WTC11 (cell line): ENCODE results near the gene LETM1. TPM values are rescaled to one million over a fixed set of nuclear protein-coding genes. Genes with fewer than 3 reads are reported as not detected.

Experiments
- ATAC-seq: fragments of 200-7000 bp; cut with Tn5 transposase; 2 replicates; pipeline ENCODE4 v1.10.0; 2021; ENCODE audit warnings: mild to moderate bottlenecking, moderate library complexity
- CTCF ChIA-PET: fragments of 300-600 bp; sonication (Branson Sonifier 250); formaldehyde crosslinking; loops from one replicate; lab custom pipeline; 2021; ENCODE audit warnings: antibody characterized with exemption; lab: Charles Lee
- POLR2A ChIA-PET: fragments of 350-600 bp; sonication (Branson Sonifier 250); formaldehyde crosslinking; loops from one replicate; lab custom pipeline; 2021; ENCODE audit warnings: antibody characterized with exemption; lab: Charles Lee
- DNase-seq: peaks from one replicate; pipeline ENCODE4 v3.0.0; 2021; ENCODE audit warnings: low spot score
- H3K27ac Mint-ChIP-seq: 2 replicates; pipeline ENCODE4 v1.8.0; 2021; ENCODE audit warnings: mixed read lengths
- H3K27me3 Mint-ChIP-seq: 2 replicates; pipeline ENCODE4 v1.8.0; 2021; ENCODE audit warnings: low read depth, mild to moderate bottlenecking, moderate library complexity, mixed read lengths
- H3K36me3 Mint-ChIP-seq: 2 replicates; pipeline ENCODE4 v1.8.0; 2021; ENCODE audit warnings: mixed read lengths
- H3K4me1 Mint-ChIP-seq: 2 replicates; pipeline ENCODE4 v1.8.0; 2022; ENCODE audit warnings: mixed read lengths
- H3K4me3 Mint-ChIP-seq: 2 replicates; pipeline ENCODE4 v1.8.0; 2021; ENCODE audit warnings: mild to moderate bottlenecking, moderate library complexity, mixed read lengths
- H3K9me3 Mint-ChIP-seq: 2 replicates; pipeline ENCODE4 v1.8.0; 2021; ENCODE audit warnings: mixed read lengths
- CBFB ChIP-seq: sonication (generic); formaldehyde crosslinking; IDR thresholded peaks from 2 replicates; pipeline ENCODE4 v1.8.1; 2022; ENCODE audit warnings: mild to moderate bottlenecking, low read depth, missing genetic modification reagents
- CREB1 ChIP-seq: sonication (generic); formaldehyde crosslinking; IDR thresholded peaks from 2 replicates; pipeline ENCODE4 v1.8.0; 2023; ENCODE audit warnings: mild to moderate bottlenecking, missing genetic modification reagents
- ELF4 ChIP-seq: sonication (generic); formaldehyde crosslinking; IDR thresholded peaks from 2 replicates; pipeline ENCODE4 v1.8.1; 2022; ENCODE audit warnings: low read depth, mild to moderate bottlenecking, moderate library complexity, missing genetic modification reagents
- EMX1 ChIP-seq: fragments of 250-450 bp; sonication (Bioruptor Pico); IDR thresholded peaks from 2 replicates; pipeline ENCODE4 v1.8.0; 2021; ENCODE audit warnings: mild to moderate bottlenecking
- FOXP1 ChIP-seq: sonication (generic); formaldehyde crosslinking; IDR thresholded peaks from 2 replicates; pipeline ENCODE4 v1.8.0; 2022; ENCODE audit warnings: missing genetic modification reagents, mild to moderate bottlenecking, moderate library complexity, borderline replicate concordance
- GABPB1 ChIP-seq: sonication (generic); formaldehyde crosslinking; IDR thresholded peaks from 2 replicates; pipeline ENCODE4 v1.8.1; 2023; ENCODE audit warnings: mild to moderate bottlenecking, missing genetic modification reagents
- GRHL2 ChIP-seq: fragments of 250-450 bp; sonication (Bioruptor Pico); IDR thresholded peaks from 2 replicates; pipeline ENCODE4 v1.8.0; 2022; ENCODE audit warnings: mild to moderate bottlenecking, moderate library complexity; ENCODE audit not compliant: insufficient replicate concordance, severe bottlenecking
- JUN ChIP-seq: sonication (generic); formaldehyde crosslinking; IDR thresholded peaks from 2 replicates; pipeline ENCODE4 v1.8.0; 2023; ENCODE audit warnings: mild to moderate bottlenecking, missing genetic modification reagents
- MXD4 ChIP-seq: fragments of 250-450 bp; sonication (Bioruptor Pico); IDR thresholded peaks from 2 replicates; pipeline ENCODE4 v1.8.0; 2021; ENCODE audit warnings: mild to moderate bottlenecking, moderate library complexity, borderline replicate concordance
- NR2C2 ChIP-seq: sonication (generic); formaldehyde crosslinking; IDR thresholded peaks from 2 replicates; pipeline ENCODE4 v1.8.0; 2022; ENCODE audit warnings: mild to moderate bottlenecking, missing genetic modification reagents
- PRRX2 ChIP-seq: fragments of 250-450 bp; sonication (Bioruptor Pico); IDR thresholded peaks from 2 replicates; pipeline ENCODE4 v1.8.0; 2021; ENCODE audit warnings: mild to moderate bottlenecking
- SMAD3 ChIP-seq: sonication (generic); formaldehyde crosslinking; IDR thresholded peaks from 2 replicates; pipeline ENCODE4 v1.8.0; 2022; ENCODE audit warnings: missing genetic modification reagents, mild to moderate bottlenecking, borderline replicate concordance
- SMAD4 ChIP-seq: sonication (generic); formaldehyde crosslinking; IDR thresholded peaks from 2 replicates; pipeline ENCODE4 v1.8.0; 2022; ENCODE audit warnings: mild to moderate bottlenecking, missing genetic modification reagents
- ZNF121 ChIP-seq: sonication (generic); formaldehyde crosslinking; IDR thresholded peaks from 2 replicates; pipeline ENCODE4 v1.8.0; 2023; ENCODE audit warnings: missing genetic modification reagents
- ZNF396 ChIP-seq: fragments of 250-450 bp; sonication (Bioruptor Pico); IDR thresholded peaks from 2 replicates; pipeline ENCODE4 v1.8.0; 2021; ENCODE audit warnings: mild to moderate bottlenecking, moderate library complexity, borderline replicate concordance
- ZNF423 ChIP-seq: fragments of 250-450 bp; sonication (Bioruptor Pico); IDR thresholded peaks from 2 replicates; pipeline ENCODE4 v2.1.2; 2022; ENCODE audit warnings: mild to moderate bottlenecking, moderate library complexity
- total RNA-seq: library from RNA; stranded (reverse); gene quantifications from 3 replicates; pipeline ENCODE4 v1.2.3, GENCODE V29; 2021
- TF ChIP-seq, protein P1 (sequence below): sonication (generic); formaldehyde crosslinking; IDR thresholded peaks from 2 replicates; pipeline ENCODE4 v1.8.0; 2022; ENCODE audit warnings: mild to moderate bottlenecking, missing genetic modification reagents
- TF ChIP-seq, protein P2 (sequence below): sonication (generic); formaldehyde crosslinking; IDR thresholded peaks from 2 replicates; pipeline ENCODE4 v1.8.0; 2022; ENCODE audit warnings: mild to moderate bottlenecking, missing genetic modification reagents
- TF ChIP-seq, protein P3 (sequence below): sonication (generic); formaldehyde crosslinking; IDR thresholded peaks from 2 replicates; pipeline ENCODE4 v1.8.1; 2023; ENCODE audit warnings: mild to moderate bottlenecking, missing genetic modification reagents
- TF ChIP-seq, protein P4 (sequence below): fragments of 250-450 bp; sonication (Bioruptor Pico); IDR thresholded peaks from 2 replicates; pipeline ENCODE4 v1.9.0; 2021; ENCODE audit warnings: moderate library complexity, mild to moderate bottlenecking, inconsistent platforms, borderline replicate concordance
- TF ChIP-seq, protein P5 (sequence below): sonication (generic); formaldehyde crosslinking; IDR thresholded peaks from 2 replicates; pipeline ENCODE4 v1.8.1; 2022; ENCODE audit warnings: mild to moderate bottlenecking, moderate library complexity, missing genetic modification reagents
- TF ChIP-seq, protein P6 (sequence below): fragments of 200-600 bp; IDR thresholded peaks from 2 replicates; pipeline ENCODE4 v1.8.0; 2022; ENCODE audit warnings: antibody characterized with exemption
- TF ChIP-seq, protein P7 (sequence below): sonication (generic); formaldehyde crosslinking; IDR thresholded peaks from 2 replicates; pipeline ENCODE4 v1.8.1; 2022; ENCODE audit warnings: low read depth, missing genetic modification reagents, borderline replicate concordance
- TF ChIP-seq, protein P8 (sequence below): fragments of 250-450 bp; sonication (Bioruptor Pico); IDR thresholded peaks from 2 replicates; pipeline ENCODE4 v1.8.0; 2021; ENCODE audit warnings: mild to moderate bottlenecking

LETM1 gene
- total RNA-seq, 1 experiment from 2014 or later = 66.7 TPM

DNA sequence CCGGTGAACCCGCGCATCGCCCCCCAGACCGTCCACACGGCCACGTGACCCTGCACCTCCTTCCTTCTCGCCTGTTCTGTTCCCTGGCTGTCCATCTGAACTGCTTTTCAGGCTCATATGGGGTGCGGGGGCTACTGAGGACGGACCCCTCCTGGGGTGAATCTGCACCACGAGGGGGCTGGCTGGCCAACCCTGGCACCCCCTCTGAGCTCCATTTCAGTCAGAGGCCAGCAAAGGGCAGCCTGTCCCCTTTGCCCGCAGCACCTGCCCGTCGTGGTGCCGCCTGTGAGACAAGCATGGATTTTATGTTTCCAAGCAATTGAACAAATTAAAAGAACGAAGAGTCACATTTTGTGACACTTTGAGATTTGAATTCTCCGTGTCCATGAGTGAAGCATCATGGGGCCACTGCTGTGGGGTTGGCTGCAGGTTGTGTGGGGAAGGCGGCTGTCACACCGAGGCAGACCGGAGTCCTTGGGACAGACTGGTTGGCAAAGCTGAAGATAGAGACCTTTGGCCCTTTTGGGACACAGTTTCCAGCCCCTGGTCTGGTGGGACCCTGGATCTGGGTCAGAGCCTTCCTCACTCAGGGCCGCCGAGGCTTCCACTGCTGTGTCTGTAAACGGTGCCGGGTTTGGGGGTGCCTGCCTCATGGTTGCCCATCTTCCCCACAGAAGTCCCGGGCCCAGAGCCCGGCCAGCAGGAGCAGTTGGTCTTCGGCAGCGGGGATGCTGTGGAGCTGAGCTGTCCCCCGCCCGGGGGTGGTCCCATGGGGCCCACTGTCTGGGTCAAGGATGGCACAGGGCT, 57.2 kb downstream of the LETM1 start:
- TF ChIP-seq EMX1 (CRISPR knock-in tag) = no peak
- TF ChIP-seq CREB1 (CRISPR knock-in tag) = no peak
- TF ChIP-seq CBFB (CRISPR knock-in tag) = no peak
- TF ChIP-seq NR2C2 (CRISPR knock-in tag) = no peak
- TF ChIP-seq, protein P1, sequence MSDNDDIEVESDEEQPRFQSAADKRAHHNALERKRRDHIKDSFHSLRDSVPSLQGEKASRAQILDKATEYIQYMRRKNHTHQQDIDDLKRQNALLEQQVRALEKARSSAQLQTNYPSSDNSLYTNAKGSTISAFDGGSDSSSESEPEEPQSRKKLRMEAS (CRISPR knock-in tag) = no peak
- TF ChIP-seq ZNF121 (CRISPR knock-in tag) = no peak
- TF ChIP-seq, protein P2, sequence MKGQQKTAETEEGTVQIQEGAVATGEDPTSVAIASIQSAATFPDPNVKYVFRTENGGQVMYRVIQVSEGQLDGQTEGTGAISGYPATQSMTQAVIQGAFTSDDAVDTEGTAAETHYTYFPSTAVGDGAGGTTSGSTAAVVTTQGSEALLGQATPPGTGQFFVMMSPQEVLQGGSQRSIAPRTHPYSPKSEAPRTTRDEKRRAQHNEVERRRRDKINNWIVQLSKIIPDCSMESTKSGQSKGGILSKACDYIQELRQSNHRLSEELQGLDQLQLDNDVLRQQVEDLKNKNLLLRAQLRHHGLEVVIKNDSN (CRISPR knock-in tag) = no peak
- TF ChIP-seq, protein P3, sequence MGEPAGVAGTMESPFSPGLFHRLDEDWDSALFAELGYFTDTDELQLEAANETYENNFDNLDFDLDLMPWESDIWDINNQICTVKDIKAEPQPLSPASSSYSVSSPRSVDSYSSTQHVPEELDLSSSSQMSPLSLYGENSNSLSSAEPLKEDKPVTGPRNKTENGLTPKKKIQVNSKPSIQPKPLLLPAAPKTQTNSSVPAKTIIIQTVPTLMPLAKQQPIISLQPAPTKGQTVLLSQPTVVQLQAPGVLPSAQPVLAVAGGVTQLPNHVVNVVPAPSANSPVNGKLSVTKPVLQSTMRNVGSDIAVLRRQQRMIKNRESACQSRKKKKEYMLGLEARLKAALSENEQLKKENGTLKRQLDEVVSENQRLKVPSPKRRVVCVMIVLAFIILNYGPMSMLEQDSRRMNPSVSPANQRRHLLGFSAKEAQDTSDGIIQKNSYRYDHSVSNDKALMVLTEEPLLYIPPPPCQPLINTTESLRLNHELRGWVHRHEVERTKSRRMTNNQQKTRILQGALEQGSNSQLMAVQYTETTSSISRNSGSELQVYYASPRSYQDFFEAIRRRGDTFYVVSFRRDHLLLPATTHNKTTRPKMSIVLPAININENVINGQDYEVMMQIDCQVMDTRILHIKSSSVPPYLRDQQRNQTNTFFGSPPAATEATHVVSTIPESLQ (CRISPR knock-in tag) = no peak
- TF ChIP-seq ZNF396 = no peak
- TF ChIP-seq FOXP1 (CRISPR knock-in tag) = no peak
- TF ChIP-seq ELF4 = no peak
- TF ChIP-seq ZNF423 (CRISPR knock-in tag) = no peak
- TF ChIP-seq, protein P4, sequence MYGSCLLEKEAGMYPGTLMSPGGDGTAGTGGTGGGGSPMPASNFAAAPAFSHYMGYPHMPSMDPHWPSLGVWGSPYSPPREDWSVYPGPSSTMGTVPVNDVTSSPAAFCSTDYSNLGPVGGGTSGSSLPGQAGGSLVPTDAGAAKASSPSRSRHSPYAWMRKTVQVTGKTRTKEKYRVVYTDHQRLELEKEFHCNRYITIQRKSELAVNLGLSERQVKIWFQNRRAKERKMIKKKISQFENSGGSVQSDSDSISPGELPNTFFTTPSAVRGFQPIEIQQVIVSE (CRISPR knock-in tag) = no peak
- TF ChIP-seq, protein P5, sequence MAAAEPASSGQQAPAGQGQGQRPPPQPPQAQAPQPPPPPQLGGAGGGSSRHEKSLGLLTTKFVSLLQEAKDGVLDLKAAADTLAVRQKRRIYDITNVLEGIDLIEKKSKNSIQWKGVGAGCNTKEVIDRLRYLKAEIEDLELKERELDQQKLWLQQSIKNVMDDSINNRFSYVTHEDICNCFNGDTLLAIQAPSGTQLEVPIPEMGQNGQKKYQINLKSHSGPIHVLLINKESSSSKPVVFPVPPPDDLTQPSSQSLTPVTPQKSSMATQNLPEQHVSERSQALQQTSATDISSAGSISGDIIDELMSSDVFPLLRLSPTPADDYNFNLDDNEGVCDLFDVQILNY (CRISPR knock-in tag) = no peak
- no peak for TF ChIP-seq PRRX2 (CRISPR knock-in tag)
- TF ChIP-seq JUN (CRISPR knock-in tag) = no peak
- no peak for TF ChIP-seq MXD4
- no peak for TF ChIP-seq GABPB1 (CRISPR knock-in tag)
- TF ChIP-seq SMAD3 (CRISPR knock-in tag) = no peak
- H3K4me1 Mint-ChIP-seq = no peaks in the 10 kb centered on the region
- no peak for DNase-seq
- H3K36me3 Mint-ChIP-seq = no peaks in the 10 kb centered on the region
- no peak for ATAC-seq
- no peaks in the 10 kb centered on the region for H3K9me3 Mint-ChIP-seq
- no peak overlapping the region for H3K27ac Mint-ChIP-seq
- H3K4me3 Mint-ChIP-seq = no peak overlapping the region
- ChIA-PET CTCF (interaction anchor here (1.4 to 11.1 kb wide), 2 partner anchors 31 to 50 kb away, joined by 6 to 115 read pairs; no protein-coding TSS in a partner anchor), POLR2A (no interaction called here)
- peaks cover 22% of the 10 kb centered on the region for H3K27me3 Mint-ChIP-seq

DNA sequence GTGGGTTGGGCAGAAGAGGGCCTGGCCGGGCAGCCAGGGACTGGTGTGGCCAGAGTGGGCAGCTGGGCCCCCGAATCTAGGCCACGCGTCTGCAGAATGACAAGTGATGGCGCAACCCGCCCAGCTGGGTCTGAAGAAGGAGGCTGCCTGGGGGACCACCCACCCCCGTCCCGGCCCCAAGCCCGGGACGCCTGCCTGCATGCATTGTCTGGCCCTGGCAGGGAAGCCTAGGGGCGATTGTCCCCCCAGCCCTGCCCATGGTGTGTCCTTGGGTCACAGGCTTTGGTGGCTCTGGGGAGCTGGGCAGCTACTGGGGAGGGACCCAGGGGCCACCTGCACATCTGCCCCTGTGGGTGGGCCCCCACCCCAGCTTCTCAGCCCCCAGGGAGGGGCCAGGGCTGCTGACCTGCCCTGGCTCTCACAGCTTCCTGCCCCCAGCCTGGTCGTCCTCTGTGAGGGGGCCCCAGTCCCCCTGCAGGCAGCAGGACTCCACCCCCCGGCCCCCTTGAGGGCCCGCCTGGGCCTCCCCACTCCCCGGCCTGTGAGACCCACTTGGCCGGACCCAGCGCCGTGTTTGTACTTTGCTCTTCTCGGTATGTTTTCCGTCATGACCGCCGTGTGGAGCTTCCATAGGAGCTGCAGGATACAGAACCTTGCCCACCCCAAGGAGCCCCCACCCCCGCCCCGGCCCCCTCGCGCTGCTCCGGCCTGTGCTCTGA, 57.9 kb downstream of the LETM1 start:
- no peak for DNase-seq
- no peaks in the 10 kb centered on the region for H3K36me3 Mint-ChIP-seq
- no peak overlapping the region for H3K27ac Mint-ChIP-seq
- no peaks in the 10 kb centered on the region for H3K9me3 Mint-ChIP-seq
- peaks cover 22% of the 10 kb centered on the region for H3K27me3 Mint-ChIP-seq
- no peaks in the 10 kb centered on the region for H3K4me1 Mint-ChIP-seq
- no peak overlapping the region for H3K4me3 Mint-ChIP-seq
- ChIA-PET CTCF (interaction anchor here (0.6 to 11.1 kb wide), 2 partner anchors 15 to 50 kb away, joined by 3 to 115 read pairs; no protein-coding TSS in a partner anchor), POLR2A (no interaction called here)
- ATAC-seq = no peak
- no peak for TF ChIP-seq SMAD3 (CRISPR knock-in tag)
- TF ChIP-seq, protein P6, sequence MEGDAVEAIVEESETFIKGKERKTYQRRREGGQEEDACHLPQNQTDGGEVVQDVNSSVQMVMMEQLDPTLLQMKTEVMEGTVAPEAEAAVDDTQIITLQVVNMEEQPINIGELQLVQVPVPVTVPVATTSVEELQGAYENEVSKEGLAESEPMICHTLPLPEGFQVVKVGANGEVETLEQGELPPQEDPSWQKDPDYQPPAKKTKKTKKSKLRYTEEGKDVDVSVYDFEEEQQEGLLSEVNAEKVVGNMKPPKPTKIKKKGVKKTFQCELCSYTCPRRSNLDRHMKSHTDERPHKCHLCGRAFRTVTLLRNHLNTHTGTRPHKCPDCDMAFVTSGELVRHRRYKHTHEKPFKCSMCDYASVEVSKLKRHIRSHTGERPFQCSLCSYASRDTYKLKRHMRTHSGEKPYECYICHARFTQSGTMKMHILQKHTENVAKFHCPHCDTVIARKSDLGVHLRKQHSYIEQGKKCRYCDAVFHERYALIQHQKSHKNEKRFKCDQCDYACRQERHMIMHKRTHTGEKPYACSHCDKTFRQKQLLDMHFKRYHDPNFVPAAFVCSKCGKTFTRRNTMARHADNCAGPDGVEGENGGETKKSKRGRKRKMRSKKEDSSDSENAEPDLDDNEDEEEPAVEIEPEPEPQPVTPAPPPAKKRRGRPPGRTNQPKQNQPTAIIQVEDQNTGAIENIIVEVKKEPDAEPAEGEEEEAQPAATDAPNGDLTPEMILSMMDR = no peak
- TF ChIP-seq, protein P7, sequence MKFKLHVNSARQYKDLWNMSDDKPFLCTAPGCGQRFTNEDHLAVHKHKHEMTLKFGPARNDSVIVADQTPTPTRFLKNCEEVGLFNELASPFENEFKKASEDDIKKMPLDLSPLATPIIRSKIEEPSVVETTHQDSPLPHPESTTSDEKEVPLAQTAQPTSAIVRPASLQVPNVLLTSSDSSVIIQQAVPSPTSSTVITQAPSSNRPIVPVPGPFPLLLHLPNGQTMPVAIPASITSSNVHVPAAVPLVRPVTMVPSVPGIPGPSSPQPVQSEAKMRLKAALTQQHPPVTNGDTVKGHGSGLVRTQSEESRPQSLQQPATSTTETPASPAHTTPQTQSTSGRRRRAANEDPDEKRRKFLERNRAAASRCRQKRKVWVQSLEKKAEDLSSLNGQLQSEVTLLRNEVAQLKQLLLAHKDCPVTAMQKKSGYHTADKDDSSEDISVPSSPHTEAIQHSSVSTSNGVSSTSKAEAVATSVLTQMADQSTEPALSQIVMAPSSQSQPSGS = no peak
- no peak for TF ChIP-seq SMAD4 (CRISPR knock-in tag)
- TF ChIP-seq, protein P8, sequence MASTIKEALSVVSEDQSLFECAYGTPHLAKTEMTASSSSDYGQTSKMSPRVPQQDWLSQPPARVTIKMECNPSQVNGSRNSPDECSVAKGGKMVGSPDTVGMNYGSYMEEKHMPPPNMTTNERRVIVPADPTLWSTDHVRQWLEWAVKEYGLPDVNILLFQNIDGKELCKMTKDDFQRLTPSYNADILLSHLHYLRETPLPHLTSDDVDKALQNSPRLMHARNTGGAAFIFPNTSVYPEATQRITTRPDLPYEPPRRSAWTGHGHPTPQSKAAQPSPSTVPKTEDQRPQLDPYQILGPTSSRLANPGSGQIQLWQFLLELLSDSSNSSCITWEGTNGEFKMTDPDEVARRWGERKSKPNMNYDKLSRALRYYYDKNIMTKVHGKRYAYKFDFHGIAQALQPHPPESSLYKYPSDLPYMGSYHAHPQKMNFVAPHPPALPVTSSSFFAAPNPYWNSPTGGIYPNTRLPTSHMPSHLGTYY = no peak
- no peak for TF ChIP-seq GRHL2
- TF ChIP-seq, protein P5 (CRISPR knock-in tag) = no peak
